Stomach (tissue), 9 donors: ENCODE measurements around the gene ARHGAP10. TPM values are rescaled to one million over a fixed set of nuclear protein-coding genes. Genes with fewer than 3 reads are reported as not detected.

Experiments
- DNase-seq, 2 donors: peaks; one replicate each; pipeline versions ENCODE4 v3.0.0 to v3.0.0-alpha.2; 2013 to 2019
- H3K27ac ChIP-seq, 5 donors: fragments of 200-600 bp in 4 of 5; sonication (generic) in 4 of 5; one replicate each; pipeline ENCODE4 v1.5.1; 2013 to 2019; ENCODE audit warnings: mild to moderate bottlenecking in 1 of 5, moderate library complexity in 1 of 5
- H3K27me3 ChIP-seq, 3 donors: fragments of 200-600 bp; sonication (generic); one replicate each; pipeline ENCODE4 v1.5.1; 2017 to 2019; ENCODE audit warnings: mixed run types in 1 of 3
- H3K36me3 ChIP-seq, 4 donors: fragments of 200-600 bp; sonication (generic); 1 replicate in 3 of 4; 2 replicates in 1 of 4; pipeline ENCODE4 v1.5.1; 2016 to 2019
- H3K4me1 ChIP-seq, 4 donors: fragments of 200-600 bp; sonication (generic); one replicate each; pipeline ENCODE4 v1.5.1; 2016 to 2019
- H3K4me3 ChIP-seq, 4 donors: fragments of 200-600 bp; sonication (generic) in 3 of 4; one replicate each; pipeline ENCODE4 v1.5.1; 2016 to 2019; ENCODE audit warnings: mild to moderate bottlenecking in 1 of 4
- H3K9me3 ChIP-seq, 4 donors: fragments of 200-600 bp; sonication (generic); one replicate each; pipeline ENCODE4 v1.5.1; 2016 to 2019
- CTCF ChIP-seq, 7 experiments: fragments of 450-650 bp in 4 of 7; fragments of 200-600 bp in 3 of 7; sonication (generic) in 3 of 7; IDR thresholded peaks; one replicate each; pipeline ENCODE4 v1.5.1; 2016 to 2019; ENCODE audit warnings: antibody characterized with exemption in 7 of 7, control low read depth in 2 of 7, mild to moderate bottlenecking in 1 of 7
- EP300 ChIP-seq: sonication (generic); formaldehyde crosslinking; IDR thresholded peaks from one replicate; pipeline ENCODE4 v1.6.1; 2017; ENCODE audit warnings: antibody characterized with exemption
- POLR2A ChIP-seq, 4 donors: fragments of 450-650 bp; IDR thresholded peaks; one replicate each; pipeline ENCODE4 v1.6.1; 2016; ENCODE audit warnings: antibody characterized with exemption in 4 of 4, control low read depth in 2 of 4, mild to moderate bottlenecking in 1 of 4, moderate library complexity in 1 of 4
- POLR2AphosphoS5 ChIP-seq, 3 donors: sonication (generic); formaldehyde crosslinking; IDR thresholded peaks; one replicate each; pipeline ENCODE4 v1.6.1; 2016; ENCODE audit warnings: antibody characterized with exemption in 3 of 3
- WGBS, 5 donors: extraction: QIAGEN DNeasy Blood & Tissue Kit in 3 of 5; methylation state at CpG; one replicate each; pipeline versions ENCODE4 v1.1.5 to v1.1.7; 2013 to 2018; 5-methylcytosine and 5-hydroxymethylcytosine counted together
- intact Hi-C: fragments of 100-400 bp; cut with DNase I; formaldehyde crosslinking; loops from one replicate; pipeline ENCODE4 v1.15.1; 2023; ENCODE audit warnings: low total_unique reads
- polyA plus RNA-seq, 3 donors: library from polyadenylated mRNA; stranded (reverse); fragments of 200-250 nt; gene quantifications; one replicate each; pipeline ENCODE4 v1.2.3, GENCODE V29; 2013
- total RNA-seq, 5 donors: library from RNA; depleted of rRNA; stranded (reverse); fragments of >200 nt; gene quantifications; one replicate each; pipeline versions ENCODE4 v1.1.0 to v1.2.3, GENCODE V29; 2014 to 2016
- donor health status: healthy with polysubstance abuse.
- donor health status: Bipolar disorder and iron deficiency.
- donor health status: healthy.

Gene ARHGAP10
- total and polyA plus RNA-seq, 8 donors = 18.1 to 117 (median 43.9) TPM

GRCh38 chr4:148090503-148091476 lies 358.9 kb downstream of the ARHGAP10 start:
- TF ChIP-seq POLR2AphosphoS5 (IDR thresholded peaks at IDR 0.05) = no peak
- TF ChIP-seq EP300 = no peak
- no peaks in the 10 kb centered on the region for H3K27me3 ChIP-seq
- H3K4me3 ChIP-seq = no peak overlapping the region
- no peak overlapping the region for H3K27ac ChIP-seq
- no peak for DNase-seq
- peaks cover 0 to 17% (median 2%) of the 10 kb centered on the region in 4 donors for H3K36me3 ChIP-seq
- H3K4me1 ChIP-seq = no peaks in the 10 kb centered on the region
- WGBS, 5 donors = 92 to 96% (median 95%) methylated on average over 14 to 17 of the region's 17 CpGs
- intact Hi-C loops = no loop called here
- no peaks in the 10 kb centered on the region for H3K9me3 ChIP-seq

GRCh38 chr4:148091896-148092295 lies 360.0 kb downstream of the ARHGAP10 start:
- TF ChIP-seq EP300 (no peak), POLR2A (IDR thresholded peaks at IDR 0.05) (no peak), POLR2AphosphoS5 (IDR thresholded peaks at IDR 0.05) (no peak), CTCF (IDR thresholded peaks at IDR 0.05) (no peak)
- Histone ChIP-seq H3K36me3 (peaks cover 0 to 23% (median 4%) of the 10 kb centered on the region in 4 donors), H3K4me1 (no peaks in the 10 kb centered on the region), H3K27me3 (no peaks in the 10 kb centered on the region), H3K27ac (no peak overlapping the region), H3K4me3 (no peak overlapping the region), H3K9me3 (no peaks in the 10 kb centered on the region)
- 76 to 93% (median 87%) methylated on average over 4 of the region's 4 CpGs for WGBS, 5 donors
- no peak for DNase-seq
- intact Hi-C loops = no loop called here

GRCh38 chr4:148092316-148093014 lies 360.6 kb downstream of the ARHGAP10 start:
- H3K27ac ChIP-seq = no peak overlapping the region
- no peaks in the 10 kb centered on the region for H3K4me1 ChIP-seq
- H3K27me3 ChIP-seq = no peaks in the 10 kb centered on the region
- peaks cover 0 to 27% (median 6%) of the 10 kb centered on the region in 4 donors for H3K36me3 ChIP-seq
- no peak for DNase-seq
- TF ChIP-seq POLR2AphosphoS5 (IDR thresholded peaks at IDR 0.05) (no peak), CTCF (IDR thresholded peaks at IDR 0.05) (no peak), EP300 (no peak), POLR2A (IDR thresholded peaks at IDR 0.05) (no peak)
- H3K4me3 ChIP-seq = no peak overlapping the region
- no peaks in the 10 kb centered on the region for H3K9me3 ChIP-seq
- intact Hi-C loops = no loop called here
- 94 to 98% (median 95%) methylated on average over 11 of the region's 11 CpGs for WGBS, 5 donors

GRCh38 chr4:148093065-148093464 lies 361.2 kb downstream of the ARHGAP10 start:
- Histone ChIP-seq H3K9me3 (no peaks in the 10 kb centered on the region), H3K4me3 (no peak overlapping the region), H3K4me1 (no peaks in the 10 kb centered on the region), H3K27ac (no peak overlapping the region), H3K27me3 (no peaks in the 10 kb centered on the region), H3K36me3 (peaks cover 0 to 27% (median 9%) of the 10 kb centered on the region in 4 donors)
- DNase-seq = no peak
- TF ChIP-seq POLR2A (IDR thresholded peaks at IDR 0.05) (no peak), POLR2AphosphoS5 (IDR thresholded peaks at IDR 0.05) (no peak)
- 97 to 100% (median 98%) methylated on average over 3 to 5 of the region's 5 CpGs for WGBS, 5 donors
- intact Hi-C loops = no loop called here

GRCh38 chr4:148094149-148094548 lies 362.3 kb downstream of the ARHGAP10 start:
- H3K9me3 ChIP-seq = no peaks in the 10 kb centered on the region
- H3K4me1 ChIP-seq = no peaks in the 10 kb centered on the region
- no peak overlapping the region for H3K27ac ChIP-seq
- no peak for DNase-seq
- TF ChIP-seq EP300 (no peak), POLR2A (IDR thresholded peaks at IDR 0.05) (no peak), CTCF (IDR thresholded peaks at IDR 0.05) (no peak), POLR2AphosphoS5 (IDR thresholded peaks at IDR 0.05) (no peak)
- H3K36me3 ChIP-seq = peaks cover 0 to 27% (median 12%) of the 10 kb centered on the region in 4 donors
- no peaks in the 10 kb centered on the region for H3K27me3 ChIP-seq
- intact Hi-C loops = no loop called here
- no peak overlapping the region for H3K4me3 ChIP-seq
- WGBS, 5 donors = 91 to 100% (median 92%) methylated on average over 1 of the region's 1 CpG
